Muscle layer of colon (tissue), 2 donors: Measurements from ENCODE around the gene GPR142.

ENCODE experiments used
- H3K27ac ChIP-seq: one replicate; pipeline ENCODE4 v1.7.0; 2013; ENCODE audit warnings: low read depth, mild to moderate bottlenecking, low read length, moderate library complexity
- H3K27me3 ChIP-seq, 2 donors: one replicate each; pipeline ENCODE4 v1.7.0; 2013; ENCODE audit warnings: low read length in 2 of 2, mild to moderate bottlenecking in 2 of 2; ENCODE audit not compliant: insufficient read depth in 2 of 2, control insufficient read depth in 1 of 2
- H3K36me3 ChIP-seq: one replicate; pipeline ENCODE4 v1.7.0; 2013; ENCODE audit warnings: mild to moderate bottlenecking, low read length; ENCODE audit not compliant: insufficient read depth
- H3K4me1 ChIP-seq: one replicate; pipeline ENCODE4 v1.7.0; 2013; ENCODE audit warnings: mild to moderate bottlenecking, low read length; ENCODE audit not compliant: insufficient read depth
- H3K4me3 ChIP-seq, 2 donors: one replicate each; pipeline ENCODE4 v1.7.0; 2013; ENCODE audit warnings: low read length in 2 of 2, low read depth in 1 of 2, mild to moderate bottlenecking in 1 of 2, moderate library complexity in 1 of 2
- H3K9ac ChIP-seq: one replicate; pipeline ENCODE4 v1.7.0; 2013; ENCODE audit warnings: low read length
- H3K9me3 ChIP-seq: one replicate; pipeline ENCODE4 v1.7.0; 2013; ENCODE audit warnings: mild to moderate bottlenecking, low read length
- donor health status: abdominal sarcoma.
- donor health status: Adenocarcinoma of cecum.

GPR142 gene

DNA sequence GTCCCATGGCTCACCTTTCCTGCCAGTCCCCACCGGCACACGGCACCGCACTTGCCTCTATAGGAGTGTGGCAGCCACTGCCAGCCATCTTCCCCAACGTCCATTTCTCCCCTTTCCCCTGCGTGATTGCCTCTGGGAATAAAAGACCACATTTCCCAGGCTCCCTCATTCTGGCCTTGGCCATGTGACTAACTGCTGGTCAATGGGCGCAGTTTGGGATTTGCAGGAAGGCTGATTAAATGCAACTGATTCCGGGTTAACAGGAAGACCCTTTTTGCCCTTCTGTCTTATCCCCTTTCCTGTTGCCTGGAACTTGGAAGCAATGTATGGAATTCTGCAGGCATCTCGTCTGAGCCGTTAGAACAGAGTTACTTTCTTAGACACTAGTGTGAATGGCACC is 8.6 kb upstream of the GPR142 start:
- Histone ChIP-seq H3K27me3 (peaks cover 38 to 72% of the 10 kb centered on the region in 2 donors), H3K27ac (no peak overlapping the region), H3K9ac (no peak overlapping the region), H3K4me3 (no peak overlapping the region), H3K4me1 (no peaks in the 10 kb centered on the region), H3K9me3 (no peaks in the 10 kb centered on the region), H3K36me3 (no peaks in the 10 kb centered on the region)

DNA sequence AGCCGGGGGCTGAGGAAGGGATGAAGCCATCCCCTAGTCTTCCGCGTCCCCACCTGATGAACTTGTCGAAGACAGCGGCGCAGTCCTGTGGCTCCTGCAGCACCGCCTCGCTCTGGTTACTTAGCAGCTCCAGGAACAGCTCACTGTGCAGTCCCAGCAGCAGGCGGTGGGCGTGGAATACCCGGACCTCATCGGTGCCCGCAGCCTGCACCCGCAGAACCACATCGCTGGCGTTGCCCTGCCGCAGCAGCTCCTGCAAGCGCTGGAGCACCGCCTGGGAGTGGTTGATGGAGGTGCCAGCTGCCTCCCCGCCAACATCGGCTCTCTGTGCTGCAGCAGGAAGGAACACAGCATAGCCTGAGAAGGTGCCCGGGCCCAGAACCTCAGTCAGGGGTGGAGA is 7.4 kb upstream of the GPR142 start:
- Histone ChIP-seq H3K36me3 (no peaks in the 10 kb centered on the region), H3K27me3 (peaks cover 38 to 65% of the 10 kb centered on the region in 2 donors), H3K27ac (no peak overlapping the region), H3K9ac (no peak overlapping the region), H3K9me3 (no peaks in the 10 kb centered on the region), H3K4me1 (no peaks in the 10 kb centered on the region), H3K4me3 (no peak overlapping the region)

DNA sequence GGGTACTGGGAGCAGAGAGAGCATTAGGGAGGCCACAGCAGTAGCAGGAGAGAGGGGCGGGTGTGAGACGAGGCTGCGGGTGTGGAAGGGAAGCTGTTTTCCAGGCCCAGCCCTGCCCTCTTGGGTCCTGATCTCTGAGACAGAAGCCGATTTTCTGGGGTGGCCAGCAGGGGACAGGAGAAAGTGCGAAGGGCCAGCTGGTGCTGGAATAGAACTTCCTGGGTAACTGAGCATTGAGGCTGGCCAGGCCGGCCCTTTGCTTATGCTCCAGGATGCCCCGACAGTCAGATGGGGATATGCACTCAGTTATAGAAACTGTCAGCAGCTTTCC is 6.4 kb upstream of the GPR142 start:
- Histone ChIP-seq H3K9ac (no peak overlapping the region), H3K27me3 (peaks cover 38 to 64% of the 10 kb centered on the region in 2 donors)

DNA sequence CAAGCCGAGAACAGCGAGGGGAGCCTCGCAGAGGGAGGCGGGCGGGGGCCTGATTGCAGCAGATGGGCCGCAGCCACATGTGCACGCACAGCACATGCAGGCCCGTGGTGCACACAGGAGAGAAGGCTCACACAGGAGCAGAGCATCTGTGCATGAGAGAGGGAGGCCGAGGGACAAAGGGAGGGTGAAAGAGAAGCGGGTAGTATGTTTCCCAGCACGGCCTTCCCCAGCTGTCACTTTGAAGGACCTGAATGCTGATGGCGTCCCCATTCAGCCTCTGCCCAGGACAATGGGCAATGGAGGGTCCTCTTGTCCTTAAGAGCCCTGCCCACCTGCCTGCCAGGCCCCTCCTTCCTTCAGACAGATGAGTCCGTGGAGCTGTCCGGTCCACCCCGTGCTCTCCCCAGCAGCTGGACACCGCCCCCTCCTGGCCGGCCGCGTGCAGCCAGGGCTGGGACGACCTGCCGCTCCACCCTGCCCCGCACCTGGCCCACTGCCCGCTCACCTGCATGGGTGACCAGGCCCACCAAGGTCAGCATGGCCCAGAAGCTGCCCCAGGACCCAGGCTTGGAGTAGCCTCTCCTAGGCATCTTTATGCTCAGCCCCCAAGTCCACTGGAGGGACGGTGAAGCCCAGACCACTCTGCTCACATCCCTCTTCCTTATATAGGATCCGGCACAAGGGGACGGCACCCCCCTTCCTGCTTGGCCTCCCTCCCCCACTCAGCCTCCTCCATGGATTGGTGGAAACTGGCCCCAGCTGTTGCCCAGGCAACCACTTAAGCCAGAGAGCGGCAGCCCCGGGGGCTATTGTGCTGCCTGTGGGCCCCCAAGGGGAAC is 5.9 kb upstream of the GPR142 start, which contains the start of gene BTBD17:
BTBD17 (minus strand) TSS at position 639 of the 839 bp plus-strand sequence; CDS start at position 590, 49 bp downstream.
- H3K4me1 ChIP-seq = no peaks in the 10 kb centered on the region
- no peak within 1 kb of the TSS for H3K4me3 ChIP-seq
- H3K27ac ChIP-seq = no peak within 1 kb of the TSS
- H3K9ac ChIP-seq = no peak within 1 kb of the TSS
- H3K27me3 ChIP-seq = peaks cover 33 to 58% of the 10 kb centered on the region in 2 donors
- no peaks in the 10 kb centered on the region for H3K9me3 ChIP-seq
- no peaks in the 10 kb centered on the region for H3K36me3 ChIP-seq

More for the DNA sequence above, 6.4 kb upstream of the GPR142 start:
- no peak overlapping the region for H3K4me3 ChIP-seq
- no peaks in the 10 kb centered on the region for H3K9me3 ChIP-seq
- no peak overlapping the region for H3K27ac ChIP-seq
- no peaks in the 10 kb centered on the region for H3K36me3 ChIP-seq
- no peaks in the 10 kb centered on the region for H3K4me1 ChIP-seq

GRCh38 chr17:74362069-74362405 is 5.3 kb upstream of the GPR142 start:
- Histone ChIP-seq H3K4me1 (no peaks in the 10 kb centered on the region), H3K27ac (no peak overlapping the region), H3K27me3 (peaks cover 32 to 53% of the 10 kb centered on the region in 2 donors), H3K9me3 (no peaks in the 10 kb centered on the region), H3K36me3 (no peaks in the 10 kb centered on the region), H3K4me3 (no peak overlapping the region), H3K9ac (no peak overlapping the region)

- no peak overlapping the region for H3K27ac ChIP-seq
- H3K4me3 ChIP-seq = no peak overlapping the region
- H3K9me3 ChIP-seq = no peaks in the 10 kb centered on the region
- H3K4me1 ChIP-seq = no peaks in the 10 kb centered on the region
- no peak overlapping the region for H3K9ac ChIP-seq
- H3K36me3 ChIP-seq = no peaks in the 10 kb centered on the region
- peaks cover 27 to 50% of the 10 kb centered on the region in 2 donors for H3K27me3 ChIP-seq
These were observed 4.4 kb upstream of the GPR142 start for GRCh38 chr17:74362810-74363498.

DNA sequence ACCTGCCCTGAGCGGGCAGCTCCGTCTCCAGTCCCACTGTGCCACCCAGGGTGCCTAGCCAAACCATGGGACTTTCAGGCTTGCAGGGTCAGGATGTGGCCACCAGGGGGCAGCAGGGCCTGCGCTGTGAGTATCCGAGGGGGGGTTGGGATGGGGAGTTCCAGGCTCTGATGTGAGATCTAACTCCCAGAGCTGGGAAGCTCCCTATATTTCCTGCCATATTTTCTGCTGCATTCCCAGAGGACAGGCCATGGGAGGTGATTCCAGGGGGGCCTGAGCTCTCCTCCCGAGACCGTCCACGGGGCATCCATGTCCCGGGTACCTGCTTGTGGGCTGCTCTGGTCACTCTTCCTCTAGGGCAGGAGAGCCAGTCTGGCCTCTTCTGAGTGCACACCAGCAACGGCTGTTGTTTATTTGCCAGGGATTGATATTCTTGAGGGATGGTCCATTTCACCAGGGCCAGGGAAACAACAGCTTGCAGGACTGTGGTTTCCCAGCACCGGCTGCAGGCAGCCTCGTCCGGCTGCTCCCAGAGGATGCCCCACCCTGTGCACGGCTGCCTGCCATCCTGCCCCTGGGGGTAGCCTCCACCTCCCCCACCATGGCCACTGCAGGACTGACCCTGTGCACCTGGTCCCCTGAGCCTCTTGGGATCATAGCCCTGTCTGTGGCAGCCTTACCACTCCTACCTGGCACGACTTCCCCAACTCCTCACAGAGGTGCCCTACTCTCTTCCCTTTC is 1.2 kb downstream of the GPR142 start:
- no peak overlapping the region for H3K9ac ChIP-seq

DNA sequence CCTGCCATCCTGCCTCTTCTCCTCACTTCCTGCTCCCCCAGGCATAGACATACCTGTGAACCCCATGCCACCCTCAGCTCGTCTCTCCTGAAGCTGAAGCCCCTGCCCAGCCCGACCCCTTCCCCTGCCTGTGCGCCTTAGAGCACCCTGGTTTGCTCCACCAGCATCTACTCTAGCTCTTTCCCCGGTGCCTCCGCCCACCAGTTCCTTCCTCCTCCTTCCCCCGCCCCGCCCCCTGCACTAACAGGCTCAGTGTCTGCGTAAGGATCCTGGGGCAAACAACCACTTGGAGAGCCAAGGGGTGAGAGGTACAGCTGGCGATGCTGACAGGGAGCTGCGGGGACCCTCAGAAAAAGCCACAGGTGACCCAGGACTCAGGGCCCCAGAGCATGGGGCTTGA is 1.9 kb downstream of the GPR142 start:
- no peak overlapping the region for H3K27ac ChIP-seq
- no peaks in the 10 kb centered on the region for H3K9me3 ChIP-seq
- H3K4me1 ChIP-seq = no peaks in the 10 kb centered on the region
- no peak overlapping the region for H3K4me3 ChIP-seq
- H3K27me3 ChIP-seq = peaks cover 0 to 23% of the 10 kb centered on the region in 2 donors
- no peak overlapping the region for H3K9ac ChIP-seq
- H3K36me3 ChIP-seq = no peaks in the 10 kb centered on the region

More for the DNA sequence above, 1.2 kb downstream of the GPR142 start:
- Histone ChIP-seq H3K36me3 (no peaks in the 10 kb centered on the region), H3K9me3 (no peaks in the 10 kb centered on the region), H3K27ac (no peak overlapping the region), H3K4me3 (no peak overlapping the region), H3K27me3 (peaks cover 0 to 23% of the 10 kb centered on the region in 2 donors), H3K4me1 (no peaks in the 10 kb centered on the region)

DNA sequence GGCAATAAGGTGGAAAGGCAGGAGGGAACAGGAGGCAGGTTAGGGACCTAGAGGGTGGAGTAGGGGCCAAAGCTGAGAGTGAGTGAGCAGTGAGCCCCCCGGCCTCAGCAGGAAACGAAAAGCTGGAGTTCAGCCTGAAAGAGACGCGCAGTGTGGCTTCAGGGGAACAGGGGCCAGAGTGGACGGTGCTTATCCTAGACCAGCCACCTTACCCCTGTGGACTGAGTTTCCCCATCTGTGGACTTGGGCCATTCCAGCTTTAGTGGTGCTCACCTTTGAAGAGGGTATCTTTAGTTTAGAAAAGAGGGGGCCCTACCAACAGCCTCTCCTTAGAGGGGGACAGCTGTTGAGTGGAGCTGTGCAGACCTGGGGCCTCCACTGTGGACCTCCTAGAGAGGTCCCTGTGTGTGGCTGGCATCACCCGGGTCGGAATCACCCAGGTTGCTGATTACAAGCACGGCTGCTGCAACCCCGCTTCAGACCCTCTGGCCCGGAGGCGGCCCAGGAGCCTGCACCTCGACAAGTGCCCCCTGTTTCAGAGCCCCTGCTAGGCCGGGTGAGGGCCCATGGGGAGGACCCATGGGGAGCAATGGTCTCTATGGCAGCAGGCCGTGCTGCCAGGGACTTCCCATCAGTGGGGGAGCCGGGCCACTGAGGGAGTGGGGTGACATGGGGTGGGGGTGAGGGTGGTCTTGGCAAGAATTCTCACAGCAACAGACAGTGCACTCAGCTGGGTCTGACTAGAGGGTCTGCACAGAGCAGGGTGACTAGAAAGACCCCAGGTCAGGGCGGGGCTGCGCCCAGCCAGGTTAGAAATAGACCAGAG is 2.6 kb downstream of the GPR142 start:
- H3K27ac ChIP-seq = no peak overlapping the region
- H3K36me3 ChIP-seq = no peaks in the 10 kb centered on the region
- no peaks in the 10 kb centered on the region for H3K9me3 ChIP-seq
- H3K4me3 ChIP-seq = no peak overlapping the region
- H3K4me1 ChIP-seq = no peaks in the 10 kb centered on the region
- H3K27me3 ChIP-seq = peaks cover 0 to 23% of the 10 kb centered on the region in 2 donors
- no peak overlapping the region for H3K9ac ChIP-seq

- no peak overlapping the region for H3K27ac ChIP-seq
- no peaks in the 10 kb centered on the region for H3K36me3 ChIP-seq
- no peak overlapping the region for H3K4me3 ChIP-seq
- no peaks in the 10 kb centered on the region for H3K9me3 ChIP-seq
- peaks cover 0 to 23% of the 10 kb centered on the region in 2 donors for H3K27me3 ChIP-seq
- no peaks in the 10 kb centered on the region for H3K4me1 ChIP-seq
- no peak overlapping the region for H3K9ac ChIP-seq
These were observed 4.4 kb downstream of the GPR142 start for GRCh38 chr17:74371653-74372147.
